GM12874 (cell line): ENCODE measurements around the gene DECR2.
A peak's percentile ranks its signal among the peaks of the same experiment; 100 is the strongest.

Source experiments
- TF ChIP-seq, protein P1 (sequence below): IDR thresholded peaks from 2 replicates; pipeline ENCODE4 v1.5.1; 2011; ENCODE audit warnings: low read depth, mild to moderate bottlenecking, control low read depth, low read length, moderate library complexity; ENCODE audit not compliant: insufficient read depth

DECR2 gene

GRCh38 chr16:389352-389751 is 12.3 kb upstream of the DECR2 start:
- TF ChIP-seq, protein P1, sequence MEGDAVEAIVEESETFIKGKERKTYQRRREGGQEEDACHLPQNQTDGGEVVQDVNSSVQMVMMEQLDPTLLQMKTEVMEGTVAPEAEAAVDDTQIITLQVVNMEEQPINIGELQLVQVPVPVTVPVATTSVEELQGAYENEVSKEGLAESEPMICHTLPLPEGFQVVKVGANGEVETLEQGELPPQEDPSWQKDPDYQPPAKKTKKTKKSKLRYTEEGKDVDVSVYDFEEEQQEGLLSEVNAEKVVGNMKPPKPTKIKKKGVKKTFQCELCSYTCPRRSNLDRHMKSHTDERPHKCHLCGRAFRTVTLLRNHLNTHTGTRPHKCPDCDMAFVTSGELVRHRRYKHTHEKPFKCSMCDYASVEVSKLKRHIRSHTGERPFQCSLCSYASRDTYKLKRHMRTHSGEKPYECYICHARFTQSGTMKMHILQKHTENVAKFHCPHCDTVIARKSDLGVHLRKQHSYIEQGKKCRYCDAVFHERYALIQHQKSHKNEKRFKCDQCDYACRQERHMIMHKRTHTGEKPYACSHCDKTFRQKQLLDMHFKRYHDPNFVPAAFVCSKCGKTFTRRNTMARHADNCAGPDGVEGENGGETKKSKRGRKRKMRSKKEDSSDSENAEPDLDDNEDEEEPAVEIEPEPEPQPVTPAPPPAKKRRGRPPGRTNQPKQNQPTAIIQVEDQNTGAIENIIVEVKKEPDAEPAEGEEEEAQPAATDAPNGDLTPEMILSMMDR = no peak

GRCh38 chr16:391885-392335 is 9.8 kb upstream of the DECR2 start:
- TF ChIP-seq, protein P1 = peak; percentile 90

DNA sequence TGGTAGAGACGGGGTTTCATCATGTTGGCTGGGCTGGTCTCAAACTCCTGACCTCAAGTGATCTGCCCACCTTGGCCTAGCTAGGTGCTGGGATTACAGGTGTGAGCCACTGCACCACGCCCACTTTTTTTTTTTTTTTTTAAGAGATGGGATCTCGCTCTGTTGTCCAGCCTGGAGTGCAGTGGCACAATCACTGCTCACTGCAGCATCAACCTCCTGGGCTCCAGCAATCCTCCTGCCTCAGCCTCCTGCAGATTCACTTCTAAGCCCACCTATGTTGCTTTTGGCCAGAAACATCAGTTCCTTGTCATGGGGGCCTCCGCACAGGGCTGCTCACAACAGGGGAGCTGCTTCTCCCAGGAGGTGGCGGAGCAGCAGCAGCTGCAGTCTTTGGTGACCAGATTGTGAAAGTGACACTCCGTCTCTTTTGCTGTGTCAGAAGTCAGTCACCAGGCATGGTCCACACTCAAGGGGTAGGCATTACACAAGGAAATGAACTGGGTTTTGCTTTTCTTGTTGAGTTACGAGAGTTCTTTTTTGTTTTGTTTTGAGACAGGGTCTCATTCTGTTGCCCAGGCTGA is 9.1 kb upstream of the DECR2 start:
- TF ChIP-seq, protein P1 = peak; percentile 20

- TF ChIP-seq, protein P1 = no peak
Measured at GRCh38 chr16:396199-396598, 5.5 kb upstream of the DECR2 start.

DNA sequence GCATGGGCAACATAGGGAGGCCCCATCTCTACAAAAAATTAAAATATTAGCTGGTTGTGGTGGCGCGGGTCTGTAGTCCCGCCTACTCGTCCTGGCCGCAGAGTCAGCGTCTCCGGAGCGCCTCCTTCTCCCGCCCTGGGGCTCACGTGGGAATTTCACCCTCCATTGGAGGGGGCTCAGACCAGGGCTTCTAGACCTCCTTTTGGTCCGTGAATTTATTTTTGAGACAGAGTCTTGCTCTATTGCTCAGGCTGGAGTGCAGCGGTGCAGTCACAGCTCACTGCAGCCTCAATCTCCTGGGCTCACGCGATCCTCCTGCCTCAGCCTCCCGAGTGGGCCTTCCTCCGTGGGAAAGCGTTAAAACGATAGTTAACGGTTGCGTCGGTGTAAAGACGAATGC is 5.1 kb upstream of the DECR2 start:
- TF ChIP-seq, protein P1 = no peak

- TF ChIP-seq, protein P1 = no peak
Measured at GRCh38 chr16:397135-397661, 4.5 kb upstream of the DECR2 start, which contains the start of gene NME4. NME4 (plus strand) TSS chr16:397199; CDS start chr16:397223, 24 bp downstream.

DNA sequence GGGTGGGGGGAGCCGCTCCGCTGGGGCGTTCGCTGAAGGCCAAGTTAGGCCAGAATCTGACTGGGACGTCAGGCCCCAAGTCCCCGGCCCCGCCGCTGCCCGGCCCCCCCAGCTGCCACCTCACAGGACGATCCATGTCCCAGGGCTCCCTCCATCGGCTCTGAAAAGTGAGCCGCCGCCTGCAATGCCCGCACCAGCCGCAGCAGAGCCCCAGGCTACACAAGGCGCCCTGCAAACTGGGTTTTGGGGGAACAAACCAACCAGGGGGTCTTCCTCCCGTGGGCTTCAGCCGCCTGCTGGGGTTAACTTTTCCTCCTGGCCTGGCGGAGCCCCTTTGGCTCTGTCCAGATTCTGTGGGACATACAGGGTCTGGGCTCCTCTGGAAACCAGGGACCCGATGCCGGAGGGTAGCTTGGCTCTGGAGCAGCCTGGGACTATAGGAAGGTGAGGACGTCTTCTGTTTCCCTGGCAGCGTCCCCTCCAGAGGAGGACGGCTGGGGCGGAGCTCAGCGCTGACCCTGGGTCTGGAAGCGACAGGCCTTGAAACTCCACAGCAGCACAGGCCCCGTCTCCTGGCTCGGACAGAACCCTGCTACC is 3.9 kb upstream of the DECR2 start:
- TF ChIP-seq, protein P1 = peak; percentile 33; the same call in 1 of the 2 replicates
